GM19324 (cell line): ENCODE data around the gene STAP1.
"Not testable (repeated sequence)": the region's sequence is repeated elsewhere in the genome, so short reads cannot be mapped to it uniquely, and the experiment has no call there.

Experiments
- ATAC-seq: cut with Tn5 transposase; IDR thresholded peaks from one replicate; pipeline ENCODE4 v1.9.1; 2021; ENCODE audit warnings: mild to moderate bottlenecking, moderate library complexity; ENCODE audit not compliant: unreplicated experiment, low FRiP score

The STAP1 gene, protein sequence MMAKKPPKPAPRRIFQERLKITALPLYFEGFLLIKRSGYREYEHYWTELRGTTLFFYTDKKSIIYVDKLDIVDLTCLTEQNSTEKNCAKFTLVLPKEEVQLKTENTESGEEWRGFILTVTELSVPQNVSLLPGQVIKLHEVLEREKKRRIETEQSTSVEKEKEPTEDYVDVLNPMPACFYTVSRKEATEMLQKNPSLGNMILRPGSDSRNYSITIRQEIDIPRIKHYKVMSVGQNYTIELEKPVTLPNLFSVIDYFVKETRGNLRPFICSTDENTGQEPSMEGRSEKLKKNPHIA

DNA sequence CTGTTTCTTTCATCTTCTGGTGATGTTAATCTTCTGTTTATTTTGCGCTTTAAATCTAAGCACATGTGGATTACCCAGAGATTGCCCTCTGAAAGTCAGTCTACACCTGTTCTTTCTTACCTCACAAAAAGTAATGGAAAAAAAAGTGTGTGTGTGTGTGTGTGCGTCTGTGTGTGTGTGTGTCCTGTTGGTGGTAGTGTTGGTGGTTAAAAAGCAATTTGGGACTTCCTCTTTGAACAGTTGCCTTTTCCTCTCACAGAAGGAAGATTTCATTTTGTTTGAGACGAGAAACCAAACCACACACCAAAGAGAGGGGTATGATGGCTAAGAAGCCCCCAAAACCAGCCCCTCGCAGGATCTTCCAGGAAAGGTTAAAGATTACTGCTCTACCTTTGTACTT is at the start of gene STAP1:
Gene STAP1, plus strand, starts transcription at position 235 of the 400 bp plus-strand sequence. Its CDS starts 83 bp downstream, at position 318.
- ATAC-seq: peak; percentile 66

- ATAC-seq: no peak
Measured at GRCh38 chr4:67512501-67512900, 46.0 kb upstream of the STAP1 start.

DNA sequence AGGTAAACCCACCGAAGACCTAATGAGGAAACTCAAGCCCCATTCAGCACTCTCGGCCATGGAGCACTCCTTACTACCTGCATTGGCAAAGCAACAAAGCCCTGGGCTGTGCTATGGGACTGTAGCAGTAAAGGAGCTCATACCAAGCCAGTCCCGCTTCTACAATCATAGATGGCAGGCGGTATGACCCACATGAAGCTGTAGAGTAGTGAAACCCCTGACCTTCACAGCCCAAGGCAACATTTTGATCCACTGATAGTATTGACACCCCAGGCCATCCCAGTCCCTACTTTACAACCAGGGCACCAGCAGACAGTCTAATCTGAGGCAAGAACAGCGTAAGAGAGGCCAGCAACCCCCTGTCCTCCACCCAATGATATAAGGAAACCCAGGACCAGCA is 38.4 kb upstream of the STAP1 start:
- ATAC-seq: no peak

DNA sequence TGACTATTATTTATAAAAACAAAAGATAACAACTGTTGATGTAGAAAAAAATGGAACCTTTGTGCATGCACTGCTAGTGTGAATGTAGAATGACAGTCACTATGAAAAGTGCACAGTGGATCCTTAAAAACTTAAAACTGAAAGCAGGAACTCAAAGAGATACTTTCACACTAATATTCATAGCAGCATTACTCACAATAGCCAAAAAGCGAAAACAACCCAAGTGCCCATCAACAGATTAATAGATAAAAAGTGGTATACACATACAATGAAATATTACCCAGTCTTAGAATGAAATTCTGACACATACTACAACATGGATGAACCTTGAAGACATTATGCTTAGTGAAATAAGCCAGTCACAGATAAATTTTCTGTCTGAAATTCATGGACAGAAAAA is 37.0 kb upstream of the STAP1 start:
- no peak for ATAC-seq

DNA sequence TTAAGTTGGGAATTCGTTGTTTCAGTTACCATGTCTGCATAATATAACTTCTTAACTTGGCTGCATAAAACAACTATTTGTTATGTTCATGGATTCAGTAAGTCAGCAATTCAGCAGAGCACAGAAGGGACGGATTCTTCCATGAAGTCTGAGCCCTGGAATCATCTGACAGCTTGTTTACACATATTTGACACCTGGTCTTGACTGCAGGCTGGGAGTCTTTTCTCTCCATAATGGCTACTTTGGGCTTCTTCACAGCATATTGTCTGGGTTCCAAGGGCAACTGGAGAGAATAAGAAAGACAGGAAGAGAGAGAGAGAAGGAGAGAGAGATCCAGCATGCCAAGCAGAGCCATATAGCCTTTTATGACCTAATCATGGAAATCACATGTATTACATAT is 36.3 kb upstream of the STAP1 start:
- no peak for ATAC-seq

- no peak for ATAC-seq
Measured at GRCh38 chr4:67522851-67523671, 35.5 kb upstream of the STAP1 start.

GRCh38 chr4:67524140-67524539 is 34.4 kb upstream of the STAP1 start:
- not testable (repeated sequence) for ATAC-seq

DNA sequence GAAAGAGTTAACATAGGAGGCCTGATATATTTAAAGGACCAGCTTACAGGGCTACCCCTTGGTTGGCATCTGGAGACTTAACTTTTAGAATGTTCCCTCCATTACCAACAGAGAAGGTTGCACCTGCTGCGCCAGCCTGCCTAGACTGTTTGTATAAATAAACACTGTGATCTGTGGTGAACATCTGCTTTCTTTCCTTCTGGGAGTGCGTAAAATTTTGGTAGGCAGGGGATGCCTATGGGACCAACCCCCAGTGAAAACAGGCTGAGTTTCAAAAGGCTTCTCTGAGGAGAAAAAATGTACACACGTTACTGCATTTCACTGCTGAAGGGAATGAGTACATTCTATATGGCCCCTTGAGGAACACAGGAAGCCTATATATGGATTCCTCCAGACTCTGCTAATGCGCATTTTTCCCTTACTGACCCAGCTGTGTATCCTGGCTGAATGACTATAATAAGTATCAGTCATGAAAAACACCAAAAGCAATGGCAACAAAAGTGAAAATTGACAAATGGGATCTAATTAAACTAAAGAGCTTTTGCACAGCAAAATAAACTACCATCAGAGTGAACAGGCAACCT is 27.1 kb upstream of the STAP1 start:
- no peak for ATAC-seq

GRCh38 chr4:67532397-67532796 is 26.1 kb upstream of the STAP1 start:
- not testable (repeated sequence) for ATAC-seq

- no peak for ATAC-seq
Measured at GRCh38 chr4:67533112-67533511, 25.4 kb upstream of the STAP1 start.

- ATAC-seq: no peak
Measured at GRCh38 chr4:67535280-67535840, 23.2 kb upstream of the STAP1 start.

GRCh38 chr4:67539830-67540229 is 18.7 kb upstream of the STAP1 start:
- ATAC-seq: no peak

- no peak for ATAC-seq
Measured at GRCh38 chr4:67542076-67542475, 16.5 kb upstream of the STAP1 start.

- peak; percentile 99 for ATAC-seq
Measured at GRCh38 chr4:67545199-67546003, 13.1 kb upstream of the STAP1 start, which contains the start of gene CENPC. TSS of gene CENPC (minus strand) at chr4:67545503. CDS start at chr4:67545355, 148 bp downstream.

GRCh38 chr4:67546004-67546356 is 12.5 kb upstream of the STAP1 start:
- ATAC-seq: no peak

GRCh38 chr4:67546971-67547370 is 11.6 kb upstream of the STAP1 start:
- no peak for ATAC-seq

- ATAC-seq: peak; percentile 21
Measured at GRCh38 chr4:67549123-67549522, 9.4 kb upstream of the STAP1 start.

- peak; percentile 35 for ATAC-seq
Measured at GRCh38 chr4:67550451-67550850, 8.1 kb upstream of the STAP1 start.

- ATAC-seq: peak; percentile 15
Measured at GRCh38 chr4:67550857-67551256, 7.7 kb upstream of the STAP1 start.

GRCh38 chr4:67552146-67552792 is 6.3 kb upstream of the STAP1 start:
- not testable (repeated sequence) for ATAC-seq
